HG02885 (cell line): ENCODE data around the gene PNPLA8.
"Not testable (repeated sequence)": the region's sequence is repeated elsewhere in the genome, so short reads cannot be mapped to it uniquely, and the experiment has no call there.

Experiments used
- ATAC-seq: cut with Tn5 transposase; IDR thresholded peaks from one replicate; pipeline ENCODE4 v1.9.1; 2021; ENCODE audit warnings: mild to moderate bottlenecking; ENCODE audit not compliant: unreplicated experiment, poor library complexity

PNPLA8 gene

DNA sequence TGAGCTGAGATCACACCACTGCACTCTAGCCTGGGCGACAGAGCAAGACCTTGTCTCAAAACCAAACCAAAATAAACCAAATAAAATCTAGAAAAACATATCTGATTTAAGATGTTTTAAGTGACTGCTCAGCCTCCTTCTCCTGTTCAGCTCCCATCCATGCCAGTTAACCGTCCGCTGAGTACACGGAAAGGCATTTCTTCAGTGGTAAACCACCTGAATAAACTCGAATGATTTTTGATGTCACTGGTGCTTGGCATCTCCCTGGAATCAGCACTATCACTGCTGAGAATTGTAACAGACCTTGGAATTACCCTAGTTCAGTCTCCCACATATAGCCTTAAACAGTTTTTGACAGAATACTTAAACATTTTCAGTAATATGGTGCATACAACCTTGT, 45.6 kb downstream of the PNPLA8 start:
- no peak for ATAC-seq

DNA sequence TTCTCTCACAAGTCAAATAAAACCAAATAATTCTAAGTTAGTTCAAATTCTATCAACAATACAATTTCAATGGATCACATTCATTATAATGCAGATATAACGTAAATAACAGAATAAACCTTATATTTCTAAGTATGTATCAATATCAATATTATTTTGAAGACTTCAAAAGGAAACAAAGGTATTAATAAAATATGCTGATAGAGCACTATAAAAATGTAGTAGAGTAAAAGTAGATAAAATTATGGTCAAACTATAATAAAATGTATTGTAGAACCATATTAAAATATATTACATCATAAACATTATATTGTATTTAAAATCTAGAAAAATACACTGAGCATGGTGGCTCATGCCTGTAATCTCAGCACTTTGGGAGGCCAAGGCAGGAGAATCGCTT, 46.2 kb downstream of the PNPLA8 start:
- ATAC-seq: no peak

GRCh38 chr7:108479118-108479517, 46.8 kb downstream of the PNPLA8 start:
- ATAC-seq: no peak

DNA sequence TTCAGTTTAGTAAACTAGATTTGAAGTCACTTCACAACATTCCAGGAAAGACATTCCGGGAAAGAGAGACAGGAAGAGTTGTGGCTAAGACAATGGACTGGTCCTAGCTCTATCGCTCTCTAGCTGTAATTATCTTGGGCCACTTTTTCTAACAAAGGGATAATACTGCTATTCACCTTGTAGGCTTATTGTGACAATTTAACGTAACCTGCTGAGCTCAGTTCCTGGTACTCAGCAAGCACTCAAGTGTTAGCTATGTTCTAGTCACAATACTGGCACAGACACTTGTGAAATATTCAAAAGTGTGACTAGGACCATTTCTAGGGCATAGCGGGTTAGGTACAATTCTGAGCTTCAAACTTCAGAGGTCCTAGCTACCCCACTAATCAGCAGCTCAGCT, 57.7 kb downstream of the PNPLA8 start:
- ATAC-seq: no peak

DNA sequence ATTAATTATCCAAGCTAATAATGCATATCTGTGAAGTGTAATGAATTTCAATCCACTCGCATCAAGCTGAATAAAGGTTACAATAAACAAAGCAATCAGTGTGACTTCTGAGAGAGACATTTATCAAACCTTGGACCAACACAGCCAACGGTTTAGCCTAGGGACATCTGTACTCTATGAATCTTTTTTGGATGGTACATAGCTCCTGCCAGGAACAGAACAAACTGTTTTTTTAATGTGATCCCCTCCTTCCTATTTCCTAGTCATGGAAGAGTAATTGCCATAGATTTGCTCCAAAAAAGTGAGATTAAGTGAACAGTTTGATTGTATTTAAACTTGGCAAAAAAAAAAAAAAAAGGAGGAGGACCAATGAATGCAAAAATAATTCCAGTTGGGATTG, 58.5 kb downstream of the PNPLA8 start:
- ATAC-seq: no peak

DNA sequence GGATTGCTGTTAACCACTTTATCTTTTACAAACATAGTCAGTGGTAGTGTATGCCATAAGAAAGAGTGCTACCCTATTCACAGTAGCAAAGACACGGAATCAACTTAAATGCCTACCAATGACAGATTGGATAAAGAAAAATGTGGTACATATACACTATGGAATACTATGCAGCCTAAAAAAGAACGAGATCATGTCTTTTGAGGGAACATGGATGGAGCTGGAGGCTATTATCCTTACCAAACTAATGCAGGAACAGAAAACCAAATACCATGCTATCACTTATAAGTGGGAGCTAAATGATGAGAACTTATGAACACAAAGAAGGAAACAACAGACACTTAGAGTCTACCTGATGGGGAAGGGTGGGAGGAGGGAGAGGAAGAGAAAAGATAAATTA, 59.6 kb downstream of the PNPLA8 start:
- not testable (repeated sequence) for ATAC-seq

DNA sequence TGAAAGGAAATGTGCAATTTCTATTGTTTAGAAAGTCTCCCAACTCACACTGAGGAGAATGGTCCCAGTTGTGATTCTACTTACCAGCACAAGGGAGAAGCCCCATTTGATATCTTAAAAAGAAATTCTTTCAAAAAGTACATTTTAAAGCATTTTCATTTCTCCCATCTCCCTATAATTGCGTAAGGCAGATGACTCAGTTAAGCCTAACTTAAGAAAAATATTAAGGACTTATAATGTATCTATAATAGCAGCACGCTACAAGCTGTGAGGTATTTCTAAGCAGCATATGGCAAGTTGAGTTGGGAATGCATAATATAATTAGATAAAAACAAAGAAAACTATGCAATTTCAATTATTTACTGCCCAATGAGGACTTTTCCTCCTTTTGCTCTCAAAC, 61.2 kb downstream of the PNPLA8 start:
- no peak for ATAC-seq

DNA sequence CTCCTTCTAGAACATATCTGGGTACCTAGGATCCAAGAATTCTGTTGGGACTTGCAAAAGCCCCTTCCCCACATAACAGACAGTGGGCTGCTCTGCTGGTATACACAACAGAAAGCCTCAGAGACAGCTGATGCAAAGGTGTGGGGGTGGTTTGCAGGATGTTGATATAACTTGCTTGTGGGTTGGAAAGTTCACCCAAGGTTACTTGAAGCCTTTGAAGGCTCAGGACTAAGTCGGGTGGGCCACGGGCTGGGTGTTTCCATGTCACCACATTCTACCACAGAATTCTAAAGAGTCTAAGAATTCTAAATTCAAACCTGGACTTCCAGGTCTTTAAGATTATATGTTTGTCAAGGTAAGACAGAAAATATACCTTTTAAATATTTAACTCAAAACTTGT, 62.3 kb downstream of the PNPLA8 start:
- no peak for ATAC-seq

- ATAC-seq: no peak
Observed at GRCh38 chr7:108461840-108462239, 64.1 kb downstream of the PNPLA8 start.

DNA sequence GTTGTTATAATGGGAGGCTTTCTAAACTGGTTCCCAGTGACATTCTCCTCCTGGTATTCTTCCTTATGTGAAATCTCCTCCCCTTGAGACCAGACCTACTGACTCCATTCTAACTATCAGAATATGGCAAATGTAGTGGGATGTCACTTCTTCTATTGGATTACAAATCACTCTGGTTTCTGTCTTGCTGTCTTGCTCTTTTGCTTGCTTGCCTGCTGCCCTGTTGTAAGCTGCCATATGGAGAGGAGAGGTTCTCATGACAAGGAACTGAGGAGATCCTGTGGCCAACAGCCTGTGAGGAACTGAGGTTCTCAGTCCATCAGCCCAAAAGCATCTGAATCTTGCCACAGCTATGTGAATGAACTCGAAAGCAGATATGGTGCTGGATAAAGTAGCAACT, 65.0 kb downstream of the PNPLA8 start:
- ATAC-seq: no peak

- peak; percentile 39 for ATAC-seq
Observed at GRCh38 chr7:108459922-108460551, 65.9 kb downstream of the PNPLA8 start.

- ATAC-seq: no peak
Observed at GRCh38 chr7:108457871-108458270, 68.1 kb downstream of the PNPLA8 start.

GRCh38 chr7:108456845-108457540, 68.9 kb downstream of the PNPLA8 start:
- ATAC-seq: no peak

DNA sequence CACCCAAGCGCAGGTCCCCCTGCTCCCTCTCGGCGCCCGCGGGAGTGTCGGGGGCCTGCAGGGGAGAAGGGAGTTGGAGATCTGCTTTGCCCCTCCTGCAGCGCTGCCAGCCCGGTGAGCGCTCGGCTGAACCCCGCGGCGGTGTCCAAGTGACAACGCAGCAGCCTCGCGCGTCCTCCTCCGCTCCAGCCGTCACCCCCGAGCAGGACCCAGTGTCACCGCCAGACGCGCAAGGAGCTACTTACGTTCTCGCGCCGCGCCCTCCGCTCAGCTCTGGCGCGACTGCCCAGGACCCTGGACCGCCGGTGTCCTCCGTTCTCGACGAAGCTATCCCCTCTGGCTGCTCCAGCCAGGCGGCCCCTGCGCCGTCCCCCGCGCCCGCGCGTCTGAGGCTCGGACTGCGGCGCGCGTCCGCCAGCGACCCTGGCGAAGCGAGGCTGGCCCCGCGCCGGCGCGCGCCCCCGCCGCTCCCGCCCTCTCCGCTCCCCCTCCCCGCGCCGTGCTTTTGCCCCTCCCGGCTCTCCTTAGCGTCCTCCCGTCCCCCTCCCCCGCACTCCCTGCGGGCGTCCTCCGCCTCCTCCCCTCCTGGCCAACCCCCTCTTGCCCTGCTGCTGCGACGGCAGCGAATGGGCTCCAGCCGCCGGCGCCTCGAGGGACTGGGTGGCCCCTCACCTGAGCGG, 69.8 kb downstream of the PNPLA8 start, which contains the start of gene NRCAM:
TSS of gene NRCAM (minus strand) at position 439 of the 680 bp plus-strand sequence. CDS start 216,372 bp downstream, outside the sequence.
- peak; percentile 52 for ATAC-seq

DNA sequence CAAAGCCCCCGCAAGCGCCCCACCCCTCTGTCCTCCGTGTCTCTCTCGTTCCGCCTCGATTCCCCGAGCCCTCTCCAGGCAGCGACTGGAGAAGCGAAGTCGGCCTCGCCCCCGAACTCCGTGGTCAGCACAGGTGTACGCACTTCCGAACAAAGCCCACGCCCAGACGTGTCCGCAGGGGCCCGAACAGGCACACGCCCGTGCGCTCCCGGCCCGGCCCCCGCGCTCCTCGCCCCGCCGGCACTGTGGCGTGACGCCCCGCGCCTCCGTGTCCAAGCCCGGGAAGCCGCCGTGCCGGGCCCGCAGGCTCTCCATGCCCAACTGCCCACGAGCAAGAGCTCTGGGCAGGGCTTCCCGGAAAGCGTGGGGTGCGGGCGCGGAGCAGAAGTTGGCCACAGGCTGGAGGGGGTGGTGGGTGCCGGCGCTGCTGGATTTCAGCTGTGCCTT, 70.4 kb downstream of the PNPLA8 start:
- ATAC-seq: peak; percentile 38

DNA sequence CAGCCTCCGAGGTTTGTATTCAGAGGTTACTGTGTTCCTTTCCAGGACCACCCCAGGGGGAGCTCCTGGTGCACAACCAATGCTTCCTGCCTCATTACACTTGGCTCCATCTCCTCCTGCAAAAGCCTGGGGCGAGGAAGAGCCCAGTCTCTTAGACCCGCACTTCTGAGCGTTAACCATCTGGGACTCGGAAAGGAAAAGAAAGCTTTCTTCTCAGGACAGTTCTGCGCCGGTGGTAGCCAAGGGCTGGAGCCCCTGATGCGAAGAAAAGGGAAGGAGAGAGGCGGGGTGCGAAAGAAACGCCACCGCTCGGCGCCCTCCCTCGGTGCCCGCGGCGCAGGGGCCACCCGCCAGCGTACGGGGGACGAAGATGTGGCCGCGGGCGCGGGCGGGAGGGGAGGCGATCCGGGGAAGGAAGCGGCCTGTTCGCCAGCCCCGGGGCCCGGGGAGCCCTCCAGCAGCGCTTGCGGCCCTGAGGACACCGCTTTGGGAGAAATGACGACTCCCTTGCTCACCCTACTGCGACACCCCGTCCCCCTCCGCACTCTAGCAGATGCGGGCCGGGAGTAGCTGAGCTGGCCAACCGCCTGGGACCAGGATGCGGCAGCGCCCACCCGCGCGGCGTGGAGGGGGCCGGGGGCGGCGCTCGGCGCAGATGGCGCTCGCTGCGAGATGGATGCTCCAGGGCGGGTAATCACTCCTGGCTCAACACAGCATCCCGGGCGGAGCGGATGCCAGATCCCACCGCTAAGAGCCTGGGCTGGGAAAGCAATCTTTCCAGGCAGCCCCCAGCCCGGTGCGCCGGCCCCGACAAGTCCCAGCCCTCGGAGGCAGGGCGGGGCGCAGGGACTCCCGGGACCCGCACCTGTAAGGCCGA, 71.0 kb downstream of the PNPLA8 start:
- ATAC-seq: peak; percentile 31

DNA sequence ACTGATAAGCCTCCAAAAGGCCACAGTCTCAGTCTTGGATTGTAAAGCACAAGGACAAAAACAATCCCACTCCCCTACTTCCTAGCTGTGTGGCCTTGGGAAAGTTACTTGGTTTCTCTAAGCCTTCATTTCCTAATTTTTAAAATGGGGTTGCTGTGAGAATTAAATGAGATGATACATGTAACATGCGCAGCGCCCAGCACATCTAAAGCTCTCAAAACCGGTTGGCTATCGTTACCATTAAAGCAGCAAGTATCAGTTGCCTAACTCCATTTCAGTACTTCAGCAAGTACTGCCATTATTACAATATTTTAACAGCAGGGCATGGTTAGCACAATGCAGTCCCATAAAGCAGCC, 71.6 kb downstream of the PNPLA8 start:
- ATAC-seq: no peak

DNA sequence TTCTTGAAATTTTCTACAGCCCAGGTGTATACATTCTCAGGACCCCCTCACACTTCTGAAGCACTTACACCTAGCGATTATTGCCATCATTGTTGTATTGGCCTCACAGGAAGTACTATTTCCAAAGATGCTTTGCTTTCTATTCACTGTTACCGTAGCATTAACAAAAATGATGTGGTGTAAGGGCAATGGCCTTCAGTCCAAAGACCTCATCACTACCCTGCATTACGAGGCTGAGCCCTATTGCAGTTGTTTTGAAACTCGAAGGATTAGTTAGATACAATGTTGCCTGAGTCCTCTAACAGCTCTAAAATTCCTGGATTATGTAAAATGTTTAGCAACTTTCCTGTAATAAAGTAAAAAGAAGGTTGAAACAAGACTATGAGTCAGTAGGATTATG, 72.6 kb downstream of the PNPLA8 start:
- no peak for ATAC-seq

- ATAC-seq: peak; percentile 47
Observed at GRCh38 chr7:108452707-108453106, 73.2 kb downstream of the PNPLA8 start.

GRCh38 chr7:108451296-108451848, 74.6 kb downstream of the PNPLA8 start:
- no peak for ATAC-seq
